Measurements from ENCODE around the gene RBM47.
"Not testable (repeated sequence)": the region's sequence is repeated elsewhere in the genome, so short reads cannot be mapped to it uniquely, and the experiment has no call there.

Gene RBM47

DNA sequence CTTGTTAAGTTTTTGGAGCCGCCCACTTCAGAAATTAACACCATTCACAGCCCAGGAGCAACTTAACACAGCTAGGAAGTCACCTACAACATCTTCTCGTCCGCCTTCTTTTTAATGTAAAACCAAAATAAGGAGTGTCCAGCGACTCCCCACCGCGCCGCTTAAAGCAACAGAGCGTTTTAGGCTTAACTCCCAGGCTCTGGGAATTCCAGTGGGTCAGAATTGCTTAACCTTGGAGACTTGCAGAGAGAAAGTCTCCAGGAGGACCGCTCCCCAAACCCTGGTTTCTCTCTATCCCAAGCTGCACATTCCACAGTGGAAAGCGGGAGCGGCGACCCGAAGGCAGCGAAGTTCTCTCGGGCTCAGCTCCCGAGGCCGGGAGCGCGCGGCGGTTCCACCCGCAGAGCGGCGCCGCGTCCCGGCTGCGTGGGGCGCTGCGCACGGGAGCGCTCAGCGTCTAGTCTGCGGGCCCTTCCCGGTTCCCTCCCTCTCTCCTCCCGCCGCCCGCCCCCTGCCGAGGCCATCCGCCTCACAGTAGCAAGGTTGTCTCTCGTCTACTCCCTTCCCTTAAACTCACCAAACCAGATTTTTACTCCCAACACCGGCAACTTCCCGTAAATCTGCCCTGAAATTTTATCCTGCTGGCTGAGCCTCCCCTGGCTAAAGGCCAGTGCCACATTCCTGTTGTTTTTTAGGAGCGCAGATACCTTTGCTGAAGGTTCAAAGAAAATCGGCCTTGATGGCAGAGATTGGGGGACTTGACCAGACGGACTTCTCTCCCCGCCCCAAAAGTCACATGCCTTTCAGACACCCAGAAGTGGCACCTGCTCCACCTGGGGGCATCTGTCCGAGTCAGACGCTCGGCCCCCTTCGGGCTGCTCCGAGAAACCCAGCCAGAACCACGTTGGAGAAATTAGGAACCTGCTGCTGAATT lies at the start of gene RBM47:
TSS of gene RBM47 (minus strand) at position 464 of the 934 bp plus-strand sequence. CDS start 190,971 bp downstream, outside the sequence.
- DNase-seq (ENCODE audit: low read depth in 2 of 2), result peak; percentile 6 to 9

GRCh38 chr4:40678421-40678820 lies 48.8 kb upstream of the RBM47 start:
- DNase-seq (ENCODE audit: low read depth in 2 of 2), result no peak

DNA sequence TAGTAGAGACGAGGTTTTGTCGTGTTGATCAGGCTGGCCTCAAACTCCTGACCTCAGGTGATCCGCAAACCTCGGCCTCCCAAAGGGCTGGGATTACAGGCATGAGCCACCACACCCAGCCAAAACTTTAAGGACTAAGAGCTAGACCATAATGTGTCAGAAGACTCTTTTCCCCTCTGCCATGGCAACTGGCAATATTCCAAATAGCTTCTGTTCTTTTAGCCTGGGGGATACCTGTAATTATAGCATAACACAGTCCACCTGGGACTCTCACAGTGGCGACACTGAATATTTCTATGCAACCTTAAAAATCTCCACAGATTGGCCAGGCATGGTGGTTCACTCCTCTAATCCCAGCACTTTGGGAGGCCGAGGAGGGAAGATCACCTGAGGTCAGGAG lies 45.5 kb upstream of the RBM47 start:
- DNase-seq (ENCODE audit: low read depth in 2 of 2), result no peak

GRCh38 chr4:40672528-40673522 lies 43.2 kb upstream of the RBM47 start:
- peak in 1 of 2 donors; percentile 26 for DNase-seq (ENCODE audit: low read depth in 2 of 2)

GRCh38 chr4:40669504-40669903 lies 39.8 kb upstream of the RBM47 start:
- peak in 1 of 2 donors; percentile 46 for DNase-seq (ENCODE audit: low read depth in 2 of 2)

DNA sequence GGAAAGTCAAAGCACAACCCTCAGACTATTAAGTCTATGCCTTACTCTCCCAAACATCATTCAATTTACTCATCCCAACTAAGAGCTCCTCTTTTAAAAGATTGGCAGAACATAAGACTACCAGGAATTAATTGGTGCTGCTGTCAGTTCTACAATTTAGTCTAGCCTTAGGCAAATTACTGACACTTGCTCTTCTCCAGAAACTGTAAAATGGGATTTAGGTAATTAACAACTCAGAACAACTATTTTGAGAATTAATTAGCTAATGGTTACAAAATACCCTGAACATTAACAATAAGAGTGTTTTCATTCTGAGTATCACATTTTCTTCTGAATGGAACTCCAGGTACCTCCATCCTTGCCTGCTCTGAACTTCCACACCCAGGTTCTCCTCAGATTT lies 36.2 kb upstream of the RBM47 start:
- no peak for DNase-seq (ENCODE audit: low read depth in 2 of 2)

- DNase-seq (ENCODE audit: low read depth in 2 of 2), result peak in 1 of 2 donors; percentile 26
These were observed 33.4 kb upstream of the RBM47 start for GRCh38 chr4:40662962-40663604.

- DNase-seq (ENCODE audit: low read depth in 2 of 2), result no peak
These were observed 32.1 kb upstream of the RBM47 start for GRCh38 chr4:40661803-40662202.

GRCh38 chr4:40656201-40656863 lies 26.7 kb upstream of the RBM47 start:
- no peak for DNase-seq (ENCODE audit: low read depth in 2 of 2)

DNA sequence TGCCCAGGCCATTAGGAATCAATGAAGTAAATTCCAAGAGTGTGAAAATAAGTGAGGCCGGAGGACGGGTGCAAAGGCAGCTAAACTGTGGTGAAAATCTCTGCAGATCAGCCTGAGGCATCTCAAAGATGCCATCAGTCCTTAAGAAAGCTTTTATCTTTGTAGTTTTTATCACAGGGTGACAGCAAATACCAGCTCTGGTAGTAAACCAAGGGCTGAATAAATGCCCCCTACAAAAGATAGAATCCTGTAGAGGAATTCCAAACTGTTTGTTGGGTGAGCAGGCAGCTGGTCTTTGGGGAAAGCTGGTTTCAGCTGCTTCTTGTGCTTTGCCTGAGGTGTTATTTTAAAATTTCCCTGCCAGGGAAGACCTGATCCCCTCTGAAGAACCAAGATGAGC lies 21.6 kb upstream of the RBM47 start:
- DNase-seq (ENCODE audit: low read depth in 2 of 2), result no peak

GRCh38 chr4:40649321-40649720 lies 19.7 kb upstream of the RBM47 start:
- no peak for DNase-seq (ENCODE audit: low read depth in 2 of 2)

DNA sequence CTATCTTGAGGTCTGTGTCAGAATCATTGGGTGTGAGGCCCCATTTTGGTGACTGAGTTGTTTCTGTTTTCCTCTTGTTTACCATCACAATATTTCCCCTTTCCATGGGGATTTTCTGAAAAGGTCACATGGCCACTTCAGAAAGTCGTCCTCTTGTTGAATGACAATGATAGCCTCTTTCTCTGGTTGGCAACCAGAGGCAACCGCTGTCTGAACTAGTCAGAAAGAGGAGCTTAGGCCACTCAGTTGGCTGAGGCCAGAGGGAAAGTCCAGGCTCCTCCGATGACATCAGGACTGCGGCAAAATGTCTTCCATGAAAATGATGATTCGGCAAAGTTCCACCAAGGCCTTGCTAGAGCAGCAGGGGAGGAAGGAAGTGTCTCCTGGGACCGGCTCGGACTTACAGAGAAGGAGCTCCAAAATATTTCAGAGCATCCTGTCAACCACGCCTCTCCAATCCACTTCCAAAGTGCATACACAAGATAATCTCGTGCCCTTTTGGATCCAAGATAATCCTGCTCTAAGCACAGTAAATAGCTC lies 19.1 kb upstream of the RBM47 start:
- no peak for DNase-seq (ENCODE audit: low read depth in 2 of 2)

DNA sequence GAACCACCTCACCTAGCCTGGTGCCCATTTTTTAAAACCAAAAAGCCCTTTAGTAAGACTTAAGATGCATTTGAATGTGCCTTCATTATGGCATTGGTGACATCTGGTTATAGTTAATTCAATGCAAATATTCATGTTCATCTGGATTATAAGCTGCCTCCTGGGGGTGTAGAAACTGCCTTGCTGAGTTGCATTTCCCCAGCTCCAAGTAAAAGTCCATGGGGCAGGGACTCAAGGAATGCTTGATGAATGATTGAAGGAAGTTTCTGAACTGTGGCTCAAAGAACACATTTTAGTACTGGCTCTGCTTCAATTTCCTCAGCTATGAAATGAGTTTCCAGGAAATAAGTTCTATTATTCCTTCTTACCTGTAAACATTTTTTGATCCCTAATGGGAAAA lies 18.5 kb upstream of the RBM47 start:
- no peak for DNase-seq (ENCODE audit: low read depth in 2 of 2)

GRCh38 chr4:40645586-40645985 lies 15.9 kb upstream of the RBM47 start:
- DNase-seq (ENCODE audit: low read depth in 2 of 2), result no peak

GRCh38 chr4:40632080-40632479 lies 2.4 kb upstream of the RBM47 start:
- no peak for DNase-seq (ENCODE audit: low read depth in 2 of 2)

- DNase-seq (ENCODE audit: low read depth in 2 of 2), result no peak
These were observed 814 bp upstream of the RBM47 start for GRCh38 chr4:40630335-40631021.

GRCh38 chr4:40628888-40629287 lies 776 bp downstream of the RBM47 start:
- DNase-seq (ENCODE audit: low read depth in 2 of 2), result no peak

- not testable (repeated sequence) for DNase-seq (ENCODE audit: low read depth in 2 of 2)
These were observed 1.3 kb downstream of the RBM47 start for GRCh38 chr4:40628407-40628806.

DNA sequence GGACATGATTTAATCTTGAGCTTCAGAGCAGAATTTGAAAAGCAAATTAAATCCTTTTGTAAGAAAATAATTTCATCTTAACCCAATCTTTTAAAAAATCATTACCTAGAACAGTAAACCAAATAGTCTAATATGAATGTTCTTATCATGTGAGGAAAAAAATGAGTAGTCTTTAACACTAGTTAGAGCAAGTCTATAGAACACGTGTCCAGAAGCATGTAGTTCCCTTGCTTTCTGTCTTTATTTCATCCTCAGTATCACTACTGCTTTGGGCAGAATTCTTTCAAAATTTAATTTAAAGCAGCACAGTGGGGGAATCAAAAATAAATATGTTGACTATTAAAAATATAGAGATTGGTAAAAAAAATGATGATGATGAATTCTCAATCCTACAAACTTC lies 2.1 kb downstream of the RBM47 start:
- DNase-seq (ENCODE audit: low read depth in 2 of 2), result no peak
